HCT116 (cell line): ENCODE data around the gene KLF11. TPM values are rescaled to one million over a fixed set of nuclear protein-coding genes. Genes with fewer than 3 reads are reported as not detected.

Experiments
- ATAC-seq: fragments of 200-7000 bp; cut with Tn5 transposase; 2 replicates; pipeline ENCODE4 v1.9.1; 2020; ENCODE audit warnings: mild to moderate bottlenecking, moderate library complexity
- BruUV-seq: library from RNA; stranded (reverse); fragments of 400-500 nt; replicated peaks from 2 replicates; lab custom pipeline; 2021; lab: Mats Ljungman, UMichigan
- CTCF ChIA-PET: fragments of 300-600 bp; sonication (Branson Sonifier 250); formaldehyde crosslinking; loops from one replicate; lab custom pipeline; 2021; ENCODE audit warnings: antibody characterized with exemption; lab: Charles Lee
- POLR2A ChIA-PET: fragments of 300-600, 350-600 bp; sonication (Branson Sonifier 250); formaldehyde crosslinking; loops from one replicate; lab custom pipeline; 2021; ENCODE audit warnings: antibody characterized with exemption; lab: Charles Lee
- RAD21 ChIA-PET, 2 experiments: fragments of 300-600 bp; sonication (Branson Sonifier 250); formaldehyde crosslinking; loops; one replicate each; lab custom pipeline; 2023; ENCODE audit warnings: low total read pairs in 2 of 2; ENCODE audit not compliant: uncharacterized antibody in 2 of 2, unreplicated experiment in 2 of 2, low non-redundant PET in 1 of 2; lab: Charles Lee
- DNase-seq: peaks from one replicate; pipeline ENCODE4 v3.0.0-alpha.2; 2010; ENCODE audit warnings: low read depth, low spot score
- H2AFZ ChIP-seq: fragments of 200-600 bp; shearing (Covaris generic), sonication (generic); 2 replicates; pipeline ENCODE4 v1.6.1; 2017; ENCODE audit warnings: low read depth, mixed run types, mixed read lengths, antibody characterized with exemption, low read length; ENCODE audit not compliant: poor library complexity, severe bottlenecking
- H3K27ac ChIP-seq: 2 replicates; pipeline ENCODE4 v1.5.1; 2012; ENCODE audit warnings: low read depth, low read length
- H3K27me3 ChIP-seq: fragments of 200-600 bp; sonication (generic); 2 replicates; pipeline ENCODE4 v1.6.1; 2016; ENCODE audit warnings: mixed run types, low read length, mixed read lengths; ENCODE audit not compliant: insufficient read depth
- H3K36me3 ChIP-seq, 2 experiments: fragments of 200-500 bp in 1 of 2; fragments of 200-600 bp in 1 of 2; sonication (Bioruptor generic) in 1 of 2; sonication (generic) in 1 of 2; 2 replicates each; pipeline versions ENCODE4 v1.5.1 to v1.6.1; 2014 to 2016; ENCODE audit warnings: low read length in 2 of 2, inconsistent platforms in 1 of 2, mixed read lengths in 1 of 2, mixed run types in 1 of 2; ENCODE audit not compliant: insufficient read depth in 2 of 2, control insufficient read depth in 1 of 2
- H3K4me1 ChIP-seq, 2 experiments: fragments of 200-600 bp in 1 of 2; sonication (generic) in 1 of 2; 2 replicates each; pipeline versions ENCODE4 v1.5.1 to v1.6.1; 2012 to 2017; ENCODE audit warnings: low read length in 2 of 2, inconsistent platforms in 1 of 2, mild to moderate bottlenecking in 1 of 2, mixed read lengths in 1 of 2, mixed run types in 1 of 2, moderate library complexity in 1 of 2; ENCODE audit not compliant: insufficient read depth in 2 of 2, control insufficient read depth in 1 of 2
- H3K4me2 ChIP-seq: fragments of 200-600 bp; sonication (generic); 2 replicates; pipeline ENCODE4 v1.6.1; 2017; ENCODE audit warnings: mixed run types, low read length, mixed read lengths
- H3K4me3 ChIP-seq, 2 experiments: fragments of 200-600 bp in 1 of 2; sonication (generic) in 1 of 2; replicated peaks in 1 of 2; 2 replicates each; pipeline ENCODE4 v1.5.1; 2011 to 2016; ENCODE audit warnings: low read length in 2 of 2, control low read depth in 1 of 2, low read depth in 1 of 2, mild to moderate bottlenecking in 1 of 2, mixed read lengths in 1 of 2, mixed run types in 1 of 2
- H3K79me2 ChIP-seq: fragments of 200-600 bp; sonication (generic); 2 replicates; pipeline ENCODE4 v1.6.1; 2017; ENCODE audit warnings: mild to moderate bottlenecking, mixed run types, low read length, moderate library complexity, mixed read lengths; ENCODE audit not compliant: insufficient read depth
- H3K9ac ChIP-seq: fragments of 200-600 bp; sonication (generic); 2 replicates; pipeline ENCODE4 v1.6.1; 2016; ENCODE audit warnings: low read length, mixed read lengths
- H3K9me2 ChIP-seq: fragments of 200-600 bp; sonication (generic), shearing (Covaris generic); 2 replicates; pipeline ENCODE4 v1.6.1; 2017; ENCODE audit warnings: mixed run types, mild to moderate bottlenecking, moderate library complexity; ENCODE audit not compliant: insufficient read depth
- H3K9me3 ChIP-seq, 2 experiments: fragments of 200-500 bp in 1 of 2; fragments of 200-600 bp in 1 of 2; sonication (Bioruptor generic) in 1 of 2; sonication (generic) in 1 of 2; 2 replicates each; pipeline ENCODE4 v1.6.1; 2014 to 2017; ENCODE audit warnings: low read length in 2 of 2, mixed read lengths in 2 of 2, inconsistent platforms in 1 of 2, low read depth in 1 of 2, mild to moderate bottlenecking in 1 of 2, mixed run types in 1 of 2, moderate library complexity in 1 of 2; ENCODE audit not compliant: control insufficient read depth in 1 of 2, insufficient read depth in 1 of 2
- H4K20me1 ChIP-seq: fragments of 200-600 bp; sonication (generic), shearing (Covaris generic); 2 replicates; pipeline ENCODE4 v1.6.1; 2017; ENCODE audit warnings: mixed run types, mild to moderate bottlenecking, moderate library complexity; ENCODE audit not compliant: insufficient read depth
- ATF3 ChIP-seq: IDR thresholded peaks from 2 replicates; pipeline ENCODE4 v1.6.1; 2012
- CEBPB ChIP-seq: IDR thresholded peaks from 2 replicates; pipeline ENCODE4 v1.6.1; 2012; ENCODE audit warnings: low read depth
- EZH2 ChIP-seq: fragments of 200-600 bp; sonication (generic); IDR thresholded peaks from 2 replicates; pipeline ENCODE4 v1.6.1; 2017; ENCODE audit warnings: antibody characterized with exemption, mixed run types
- MAX ChIP-seq: IDR thresholded peaks from 2 replicates; pipeline ENCODE4 v1.6.1; 2012
- POLR2A ChIP-seq: IDR thresholded peaks from 2 replicates; pipeline ENCODE4 v1.7.0; 2011; ENCODE audit warnings: borderline replicate concordance; ENCODE audit not compliant: insufficient read depth, insufficient read length; ENCODE audit errors: extremely low read depth
- POLR2AphosphoS5 ChIP-seq: IDR thresholded peaks from 2 replicates; pipeline ENCODE4 v1.6.1; 2011; ENCODE audit warnings: mild to moderate bottlenecking, low read depth, low read length, moderate library complexity
- RAD21 ChIP-seq: IDR thresholded peaks from 2 replicates; pipeline ENCODE4 v1.6.1; 2012; ENCODE audit warnings: low read depth, mild to moderate bottlenecking
- SRF ChIP-seq: IDR thresholded peaks from 2 replicates; pipeline ENCODE4 v1.6.1; 2012; ENCODE audit warnings: low read depth
- ZNF274 ChIP-seq: fragments of 200-500 bp; sonication (Bioruptor generic); IDR thresholded peaks from 2 replicates; pipeline ENCODE4 v1.6.1; 2014; ENCODE audit warnings: mild to moderate bottlenecking, low read depth, low read length, inconsistent platforms
- intact Hi-C: fragments of 100-400 bp; cut with micrococcal nuclease; formaldehyde crosslinking; loops from 2 replicates; pipeline ENCODE4 v1.10.0; 2022
- total RNA-seq: library from RNA; stranded (reverse); gene quantifications from one replicate; pipeline ENCODE4 v1.2.1, GENCODE V29; 2021; ENCODE audit not compliant: unreplicated experiment

KLF11 gene
- total RNA-seq, 1 experiment from 2014 or later: 9.0 TPM

- TF ChIP-seq EZH2 (no peak), CEBPB (no peak), ATF3 (no peak)
Measured at GRCh38 chr2:10034333-10035052, 8.9 kb upstream of the KLF11 start (continued).

- Histone ChIP-seq H3K27me3 (no peaks in the 10 kb centered on the region), H3K4me2 (no peak overlapping the region), H3K9me2 (no peaks in the 10 kb centered on the region), H3K36me3 (no peaks in the 10 kb centered on the region), H3K9ac (no peak overlapping the region), H3K27ac (no peak overlapping the region), H2AFZ (no peak overlapping the region), H4K20me1 (no peaks in the 10 kb centered on the region), H3K9me3 (no peaks in the 10 kb centered on the region), H3K4me1 (peaks cover 2 to 24% of the 10 kb centered on the region in 2 experiments; a peak in 2 of 4 replicates), H3K79me2 (no peaks in the 10 kb centered on the region), H3K4me3 (no peak overlapping the region)
- POLR2A ChIA-PET: no interaction called here
- ATAC-seq (no peak), DNase-seq (no peak)
- TF ChIP-seq POLR2AphosphoS5 (no peak), CEBPB (no peak), RAD21 (no peak), SRF (no peak), EZH2 (no peak), MAX (no peak), ZNF274 (no peak), POLR2A (no peak)
- intact Hi-C loops: no loop called here
- CTCF ChIA-PET: interaction anchor here (1.4 to 2.2 kb wide), 3 partner anchors 51 to 400 kb away, joined by 4 to 8 read pairs (median 6); no protein-coding TSS in a partner anchor
- RAD21 ChIA-PET: no interaction called here
- BruUV-seq: no TSS peak
Measured at GRCh38 chr2:10035053-10035422, 8.3 kb upstream of the KLF11 start.
